GM19328 (cell line): ENCODE results near the gene CACNA1B.
"Not testable (repeated sequence)": the region's sequence is repeated elsewhere in the genome, so short reads cannot be mapped to it uniquely, and the experiment has no call there.

Source experiments
- ATAC-seq: cut with Tn5 transposase; IDR thresholded peaks from one replicate; pipeline ENCODE4 v1.9.1; 2021; ENCODE audit warnings: mild to moderate bottlenecking, moderate library complexity; ENCODE audit not compliant: unreplicated experiment

The CACNA1B gene

DNA sequence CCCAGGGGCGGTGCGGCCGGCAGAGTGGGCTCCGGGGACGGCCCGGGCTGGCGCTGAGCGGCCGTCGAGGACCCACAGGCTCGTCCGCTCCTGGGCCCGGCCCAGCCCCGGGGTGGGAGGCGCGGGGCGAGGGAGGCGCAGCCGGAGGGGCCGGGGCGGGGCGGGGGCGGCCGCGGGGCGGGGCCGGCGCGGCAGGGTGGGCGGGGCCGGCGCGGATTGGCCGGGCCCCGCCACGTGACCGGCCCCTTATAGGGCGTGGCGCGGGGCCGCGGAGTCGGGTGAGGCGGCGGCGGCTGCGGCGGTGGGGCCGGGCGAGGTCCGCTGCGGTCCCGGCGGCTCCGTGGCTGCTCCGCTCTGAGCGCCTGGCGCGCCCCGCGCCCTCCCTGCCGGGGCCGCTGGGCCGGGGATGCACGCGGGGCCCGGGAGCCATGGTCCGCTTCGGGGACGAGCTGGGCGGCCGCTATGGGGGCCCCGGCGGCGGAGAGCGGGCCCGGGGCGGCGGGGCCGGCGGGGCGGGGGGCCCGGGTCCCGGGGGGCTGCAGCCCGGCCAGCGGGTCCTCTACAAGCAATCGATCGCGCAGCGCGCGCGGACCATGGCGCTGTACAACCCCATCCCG, at the start of gene CACNA1B:
Gene CACNA1B, plus strand, starts transcription at position 277 of the 617 bp plus-strand sequence. Its CDS starts 152 bp downstream, at position 429.
- not testable (repeated sequence) for ATAC-seq

DNA sequence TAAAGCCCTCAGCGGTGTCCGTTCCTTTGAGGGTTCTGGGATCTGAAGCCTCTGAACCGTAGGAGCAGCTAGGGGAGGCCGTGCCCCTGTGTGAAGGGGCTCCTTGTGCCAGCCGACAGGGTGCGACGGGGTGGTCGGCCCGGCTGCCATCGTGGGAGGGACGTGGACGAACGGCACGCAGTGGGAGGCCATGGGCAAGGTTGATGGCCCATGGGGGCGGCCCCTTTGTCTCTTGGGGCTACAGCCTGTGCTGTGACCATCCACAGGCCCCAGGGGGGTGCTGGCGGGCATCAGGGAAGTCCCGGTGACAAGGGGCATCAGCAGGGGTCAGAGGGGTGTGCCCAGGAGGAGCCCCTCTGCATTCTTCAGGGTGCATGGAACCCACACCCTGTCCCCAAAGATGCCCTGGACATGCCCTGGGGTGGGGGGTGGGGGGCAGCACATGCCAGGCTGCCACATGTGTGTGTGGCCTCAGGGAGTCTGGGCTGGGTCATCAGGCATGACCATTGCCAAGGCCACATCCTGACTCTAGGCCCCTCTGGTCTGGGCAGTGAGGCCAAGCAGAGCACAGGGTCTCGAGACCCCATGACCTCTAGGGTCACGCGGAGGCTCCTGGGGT, 49.6 kb upstream of the CACNA1B start:
- ATAC-seq = no peak

DNA sequence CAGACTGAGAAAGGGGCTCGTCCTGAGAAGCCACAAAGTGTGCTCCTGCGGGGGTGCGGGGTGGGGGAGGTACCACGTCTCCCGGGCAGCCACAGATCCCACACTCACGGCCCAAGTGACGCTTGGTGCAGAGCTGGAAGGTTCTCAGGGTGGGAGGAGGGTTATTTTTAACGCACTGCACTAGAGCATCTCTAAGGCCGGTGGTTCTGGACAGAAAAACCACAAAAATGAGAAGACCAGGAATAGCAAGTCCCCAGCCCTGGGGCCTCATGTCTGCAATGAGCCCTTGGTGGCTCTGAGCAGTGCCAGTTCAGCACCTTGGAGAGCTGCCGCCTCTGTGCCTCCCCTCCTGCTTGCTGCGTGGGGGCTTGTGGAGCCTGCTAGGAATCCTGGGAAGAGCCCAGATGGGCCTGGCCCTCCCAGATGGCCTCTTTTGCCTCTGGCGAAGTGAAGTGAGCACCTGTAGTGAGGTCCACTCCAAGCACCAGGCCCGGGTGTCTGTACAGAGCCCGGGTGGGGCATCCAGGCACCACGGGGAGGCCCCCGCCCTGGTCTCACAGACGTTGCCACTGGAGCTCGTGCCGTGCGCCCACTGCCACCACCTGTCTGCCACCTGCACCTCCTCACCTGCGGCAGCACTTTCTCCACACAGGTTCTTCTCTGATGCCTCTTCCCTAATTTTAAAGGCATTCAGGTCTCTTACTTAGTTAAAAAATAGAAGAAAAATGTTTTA, 48.9 kb upstream of the CACNA1B start:
- ATAC-seq = no peak

DNA sequence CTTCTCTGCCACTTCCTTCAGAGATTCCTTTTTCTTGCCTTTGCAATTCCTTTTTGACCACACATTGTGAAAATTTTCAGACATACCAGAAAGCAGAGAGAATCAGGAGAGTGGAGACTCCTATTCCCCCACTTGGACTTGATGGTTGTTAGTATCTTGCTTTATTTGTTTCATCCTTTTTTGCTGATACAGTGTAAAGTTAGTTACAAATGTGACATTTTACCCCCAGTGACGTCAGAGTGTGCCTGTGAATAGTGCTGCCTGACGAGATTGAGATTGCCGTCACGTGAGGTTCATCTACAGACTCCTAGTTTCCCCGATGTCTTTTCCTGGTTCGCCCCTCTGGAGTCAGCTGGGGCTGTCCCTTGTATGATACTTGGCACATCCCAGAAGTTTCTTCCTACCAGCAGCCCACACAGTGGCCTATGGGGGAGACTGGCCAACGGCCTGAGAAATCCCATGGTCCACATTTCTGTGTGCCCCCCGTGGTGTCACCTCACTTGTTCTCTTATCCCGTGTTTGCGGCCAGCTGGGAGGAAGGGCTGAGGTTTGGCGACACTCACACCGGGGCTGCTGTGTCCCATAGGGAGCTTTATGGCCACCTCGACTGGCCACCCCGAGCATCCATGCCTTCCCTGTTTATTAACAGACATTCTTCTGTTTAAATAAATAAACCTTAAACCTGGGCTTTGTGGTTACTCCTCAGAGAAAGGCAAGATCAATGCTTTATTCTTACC, 48.2 kb upstream of the CACNA1B start:
- ATAC-seq = no peak

DNA sequence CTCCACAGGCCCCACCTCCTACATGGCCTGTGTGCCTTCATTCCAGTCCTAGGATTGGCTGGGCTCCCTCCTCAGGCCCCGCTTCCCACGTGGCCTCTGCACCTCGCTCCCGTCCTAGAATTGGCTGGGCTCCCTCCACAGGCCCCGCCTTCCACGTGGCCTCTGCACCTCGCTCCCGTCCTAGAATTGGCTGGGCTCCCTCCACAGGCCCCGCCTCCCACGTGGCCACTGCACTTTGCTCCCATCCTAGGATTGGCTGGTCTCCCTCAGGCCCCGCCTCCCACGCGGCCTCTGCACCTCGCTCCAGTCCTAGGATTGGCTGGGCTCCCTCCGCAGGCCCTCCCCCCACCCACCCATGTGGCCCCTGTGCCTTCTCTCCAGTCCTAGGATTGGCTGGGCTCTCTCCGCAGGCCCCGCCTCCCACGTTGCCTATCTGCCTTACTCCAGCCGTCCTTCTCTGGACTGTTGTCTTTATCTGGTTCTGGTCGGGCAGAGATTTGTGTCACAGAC, 45.3 kb upstream of the CACNA1B start:
- ATAC-seq = no peak

DNA sequence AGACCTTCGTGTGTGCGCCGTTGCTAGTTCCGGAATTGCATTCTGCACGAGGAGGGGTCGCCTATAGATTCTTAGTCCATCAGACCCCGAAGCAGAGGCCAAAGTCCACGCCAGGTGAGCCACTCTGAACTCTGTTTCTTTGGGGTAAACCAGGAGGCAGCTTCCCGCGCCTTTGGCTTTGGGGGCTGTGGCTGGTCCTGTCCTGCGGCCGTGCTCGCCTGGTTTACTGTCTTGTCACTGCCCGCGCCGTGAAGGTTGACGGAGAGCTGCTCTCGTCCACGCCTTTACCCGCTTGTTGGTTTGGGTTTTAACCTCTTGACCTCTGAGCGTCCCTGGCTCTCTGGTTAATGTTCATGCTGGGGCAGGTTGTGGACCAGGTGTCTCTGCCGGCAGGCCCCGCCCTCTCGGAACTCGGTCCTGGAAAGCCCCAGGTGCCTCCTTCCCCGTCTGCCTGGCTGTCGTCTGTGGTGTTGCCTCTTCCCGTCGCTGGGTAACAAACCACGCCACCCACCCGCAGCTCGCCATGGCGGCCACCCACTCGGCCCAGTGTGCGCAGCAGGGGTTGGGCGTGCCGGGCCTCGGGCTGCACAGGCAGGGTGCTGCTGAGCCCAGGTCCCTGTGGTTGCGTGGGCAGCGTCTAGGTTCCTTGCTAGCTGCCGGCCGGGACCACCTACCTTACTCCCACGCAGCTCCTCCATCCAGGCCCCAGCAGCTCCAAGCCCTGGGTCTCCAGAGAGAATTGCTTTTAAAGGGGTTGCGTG, 44.6 kb upstream of the CACNA1B start:
- ATAC-seq = no peak

DNA sequence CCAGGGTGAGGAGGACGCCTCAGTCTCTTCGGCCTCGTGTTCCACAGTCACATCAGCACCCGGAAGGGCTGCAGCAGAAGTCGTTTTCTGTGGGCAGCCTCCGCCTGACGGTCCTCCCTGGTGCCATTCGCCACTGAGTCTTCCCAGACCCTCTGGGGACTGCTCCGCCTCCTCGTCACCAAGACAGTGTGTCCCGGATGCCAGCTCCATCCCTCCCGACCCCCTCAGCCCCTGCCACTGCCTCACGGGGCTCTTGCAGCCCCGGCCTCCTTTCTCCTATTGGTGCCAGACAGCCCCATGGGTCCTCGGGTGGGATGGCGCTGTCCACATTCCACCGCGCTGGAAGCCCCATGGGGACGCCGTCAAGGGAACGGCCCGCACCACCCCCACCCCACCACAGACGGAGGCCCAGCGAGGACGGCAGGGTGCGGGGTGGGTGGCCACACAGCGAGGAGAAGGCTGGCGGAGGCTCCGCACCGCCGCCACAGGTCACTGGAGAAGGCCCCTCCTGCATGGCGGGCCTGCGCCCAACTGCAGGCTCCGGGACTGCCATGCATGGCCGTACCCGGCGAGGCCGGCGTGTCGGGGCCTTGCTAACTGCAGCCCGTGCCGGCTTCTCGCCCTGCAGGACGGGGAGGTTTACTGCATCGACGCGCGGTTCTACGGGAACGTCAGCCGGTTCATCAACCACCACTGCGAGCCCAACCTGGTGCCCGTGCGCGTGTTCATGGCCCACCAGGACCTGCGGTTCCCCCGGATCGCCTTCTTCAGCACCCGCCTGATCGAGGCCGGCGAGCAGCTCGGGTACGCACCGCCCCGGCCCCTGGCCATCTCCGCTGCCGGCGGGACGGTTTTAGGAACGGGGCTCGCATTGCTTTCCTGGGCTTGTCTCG, 43.6 kb upstream of the CACNA1B start:
- no peak for ATAC-seq

DNA sequence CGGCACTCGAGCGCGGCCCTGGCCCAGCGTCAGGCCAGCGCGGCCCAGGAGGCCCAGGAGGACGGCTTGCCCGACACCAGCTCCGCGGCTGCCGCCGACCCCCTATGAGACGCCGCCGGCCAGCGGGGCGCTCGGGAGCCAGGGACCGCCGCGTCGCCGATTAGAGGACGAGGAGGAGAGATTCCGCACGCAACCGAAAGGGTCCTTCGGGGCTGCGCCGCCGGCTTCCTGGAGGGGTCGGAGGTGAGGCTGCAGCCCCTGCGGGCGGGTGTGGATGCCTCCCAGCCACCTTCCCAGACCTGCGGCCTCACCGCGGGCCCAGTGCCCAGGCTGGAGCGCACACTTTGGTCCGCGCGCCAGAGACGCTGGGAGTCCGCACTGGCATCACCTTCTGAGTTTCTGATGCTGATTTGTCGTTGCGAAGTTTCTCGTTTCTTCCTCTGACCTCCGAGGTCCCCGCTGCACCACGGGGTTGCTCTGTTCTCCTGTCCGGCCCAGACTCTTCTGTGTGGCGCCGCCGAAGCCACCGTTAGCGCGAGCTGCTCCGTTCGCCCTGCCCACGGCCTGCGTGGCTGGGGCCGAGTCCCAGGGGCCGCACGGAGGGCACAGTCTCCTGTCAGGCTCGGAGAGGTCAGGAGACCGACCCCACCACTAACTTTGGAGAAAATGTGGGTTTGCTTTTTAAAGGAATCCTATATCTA, 42.6 kb upstream of the CACNA1B start:
- ATAC-seq = no peak

DNA sequence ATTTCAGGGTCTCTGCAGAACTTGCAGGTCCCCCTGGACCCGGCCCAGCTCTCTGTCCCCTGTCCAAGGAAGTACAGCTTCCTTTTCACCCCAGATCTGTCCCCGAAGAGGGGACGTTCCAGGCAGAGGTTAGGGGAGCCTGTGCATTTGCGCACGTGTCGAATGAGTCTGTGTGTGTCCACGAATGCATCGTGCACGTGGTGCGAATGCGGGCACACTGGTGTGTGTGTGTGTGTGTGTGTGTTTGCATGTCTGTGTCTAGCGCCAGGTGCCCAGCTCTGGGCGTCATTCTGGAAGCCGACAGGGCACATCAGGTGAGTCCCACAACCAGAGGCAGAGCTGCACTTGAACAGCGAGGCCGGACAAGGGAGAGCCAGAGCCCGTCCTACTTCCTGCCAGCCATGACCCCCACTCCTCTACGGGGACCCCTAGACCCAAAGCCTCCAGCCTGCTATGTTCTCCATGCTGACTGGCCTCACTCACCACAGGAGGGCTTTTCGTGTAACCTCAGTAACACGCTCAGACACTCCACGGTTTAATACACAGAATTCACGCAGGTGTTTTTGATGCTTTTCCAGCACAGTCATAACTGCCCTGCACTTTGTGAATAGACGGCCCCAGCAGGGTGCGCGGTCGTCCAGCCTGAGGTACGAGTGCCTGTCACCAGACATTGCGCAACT, 41.3 kb upstream of the CACNA1B start:
- no peak for ATAC-seq

DNA sequence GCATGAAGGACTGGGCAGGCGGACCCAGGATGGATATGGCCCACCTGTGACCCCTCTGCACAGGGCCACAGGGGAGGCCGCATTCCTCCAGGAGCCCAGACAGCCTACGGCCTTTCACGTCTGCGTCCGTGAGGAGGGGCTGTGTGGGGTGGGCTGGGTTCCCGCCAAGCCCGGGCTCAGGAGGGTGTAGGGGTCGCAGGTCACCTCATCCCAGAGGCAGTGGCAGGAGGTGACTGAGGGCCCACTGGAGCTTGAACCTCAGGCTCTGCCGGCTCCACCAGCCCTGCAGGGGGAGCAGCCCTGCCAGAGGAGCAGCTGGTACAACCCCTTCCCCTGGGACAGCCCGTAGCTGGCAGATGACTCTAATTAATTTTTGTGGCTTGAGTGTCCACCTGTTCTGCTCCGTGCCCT, 40.7 kb upstream of the CACNA1B start:
- no peak for ATAC-seq

DNA sequence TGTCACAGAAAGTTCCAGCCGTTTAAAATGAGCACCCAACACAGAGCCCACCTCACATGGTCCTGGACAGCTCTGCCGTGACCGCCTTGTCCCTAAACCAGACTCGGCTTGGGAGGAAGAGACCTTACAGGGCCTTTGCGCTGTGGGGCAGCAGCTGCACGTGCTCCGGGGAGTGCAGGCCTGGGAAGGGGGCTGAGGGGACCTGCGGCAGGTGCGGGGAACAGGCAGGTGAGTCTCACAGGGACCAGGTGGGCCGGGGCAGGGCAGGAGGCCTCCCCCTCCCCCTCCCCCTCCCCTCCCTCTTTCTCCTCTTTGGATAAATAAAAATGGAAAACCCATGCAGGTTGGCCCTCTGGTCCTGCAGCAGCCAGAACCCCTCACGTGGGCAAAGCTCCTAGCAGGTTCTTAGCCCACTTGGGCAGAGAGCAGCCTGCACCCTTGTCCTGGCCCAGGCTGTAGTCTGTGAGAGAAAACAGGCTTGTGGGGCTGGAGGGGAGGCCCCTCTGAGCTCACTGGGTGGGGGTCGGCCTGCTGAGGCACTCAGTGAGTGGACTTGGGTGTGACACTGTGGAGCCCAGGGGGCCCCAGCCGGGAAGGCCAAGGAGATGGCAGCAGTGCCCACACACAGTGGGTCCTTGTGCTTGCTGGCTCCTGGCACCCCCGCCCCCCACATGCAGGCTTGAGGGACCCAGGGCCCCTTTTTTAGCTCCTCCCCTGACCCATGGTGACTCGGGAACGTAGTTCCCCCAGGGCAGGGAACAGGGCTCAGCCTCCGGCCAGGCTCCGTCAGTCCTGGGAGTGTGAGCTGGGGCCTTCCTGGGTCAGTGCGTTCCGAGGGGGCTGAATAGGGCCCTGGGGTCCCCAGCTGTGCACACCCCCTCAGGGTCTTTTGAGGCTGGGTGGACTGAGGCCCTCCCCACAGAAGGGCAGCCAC, 40.0 kb upstream of the CACNA1B start:
- ATAC-seq = no peak

DNA sequence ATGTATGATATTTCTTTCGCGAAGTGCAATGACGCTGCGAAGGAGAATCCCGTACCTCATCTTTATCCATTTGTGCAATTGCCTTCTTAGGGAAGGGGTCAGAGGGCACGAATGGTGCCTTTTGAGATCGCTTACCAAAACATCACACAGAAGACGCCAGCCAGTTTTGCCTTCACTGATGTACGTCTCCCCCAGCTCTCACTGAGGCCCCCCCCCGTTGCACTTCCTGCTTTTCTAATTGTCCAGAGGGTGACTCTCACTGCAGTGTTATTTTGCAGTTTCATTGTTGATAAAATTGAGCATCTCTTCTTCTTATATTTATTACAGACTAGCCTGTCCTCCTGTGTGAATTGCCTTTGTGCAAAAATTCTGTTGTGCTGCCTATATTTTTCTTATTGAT, 39.0 kb upstream of the CACNA1B start:
- ATAC-seq = no peak

DNA sequence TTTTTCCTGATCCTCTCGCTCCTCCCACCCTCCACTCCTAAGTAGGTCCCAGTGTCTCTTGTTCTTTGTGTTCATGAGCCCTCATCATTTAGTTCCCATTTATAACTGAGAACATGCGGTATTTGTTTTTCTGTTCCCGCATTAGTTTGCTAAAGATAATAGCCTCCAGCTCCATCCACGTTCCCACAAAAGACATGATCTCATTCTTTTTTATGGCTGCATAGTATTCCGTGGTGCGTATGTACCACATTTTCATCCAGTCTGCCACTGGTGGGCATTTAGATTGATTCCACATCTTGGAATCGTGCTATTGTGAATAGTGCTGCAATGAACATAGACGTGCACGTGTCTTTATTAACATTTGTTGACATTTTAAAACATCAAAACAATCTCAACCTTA, 34.2 kb upstream of the CACNA1B start:
- no peak for ATAC-seq

DNA sequence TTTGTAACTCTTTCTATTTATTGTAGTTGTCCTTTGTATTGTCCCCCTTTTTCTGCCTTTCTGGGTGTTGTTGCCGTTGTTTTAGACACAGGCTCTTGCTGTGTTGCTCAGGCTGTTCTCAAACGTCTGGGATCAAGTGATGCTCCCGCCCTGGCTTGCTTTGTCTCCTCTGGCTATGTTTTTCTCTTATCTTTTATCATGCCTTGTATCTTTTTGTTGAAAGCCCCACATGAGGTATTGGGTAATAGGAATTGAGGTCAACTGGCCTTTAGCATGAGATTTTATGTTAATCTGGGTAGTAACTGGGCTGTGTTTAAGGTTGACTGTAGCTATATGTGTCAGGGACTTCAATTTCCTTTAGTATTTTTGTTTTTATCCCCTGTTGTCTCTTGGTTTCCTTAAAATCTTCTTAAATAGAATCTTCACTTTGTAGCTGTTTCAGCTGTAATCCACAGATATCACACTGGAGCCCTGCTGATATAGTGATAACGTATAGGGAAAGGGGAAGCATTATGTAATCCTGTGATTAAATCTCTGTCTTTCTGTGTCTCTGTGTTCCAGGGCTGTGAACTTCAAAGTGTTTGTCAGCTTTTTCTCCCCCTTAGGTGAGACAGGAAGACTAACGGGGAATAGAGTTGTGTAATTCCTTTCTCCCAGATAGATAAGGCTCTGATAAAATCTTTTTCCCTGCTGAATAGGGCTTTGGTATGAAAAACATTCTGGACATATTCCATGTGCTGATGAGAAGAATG, 25.9 kb upstream of the CACNA1B start:
- no peak for ATAC-seq

DNA sequence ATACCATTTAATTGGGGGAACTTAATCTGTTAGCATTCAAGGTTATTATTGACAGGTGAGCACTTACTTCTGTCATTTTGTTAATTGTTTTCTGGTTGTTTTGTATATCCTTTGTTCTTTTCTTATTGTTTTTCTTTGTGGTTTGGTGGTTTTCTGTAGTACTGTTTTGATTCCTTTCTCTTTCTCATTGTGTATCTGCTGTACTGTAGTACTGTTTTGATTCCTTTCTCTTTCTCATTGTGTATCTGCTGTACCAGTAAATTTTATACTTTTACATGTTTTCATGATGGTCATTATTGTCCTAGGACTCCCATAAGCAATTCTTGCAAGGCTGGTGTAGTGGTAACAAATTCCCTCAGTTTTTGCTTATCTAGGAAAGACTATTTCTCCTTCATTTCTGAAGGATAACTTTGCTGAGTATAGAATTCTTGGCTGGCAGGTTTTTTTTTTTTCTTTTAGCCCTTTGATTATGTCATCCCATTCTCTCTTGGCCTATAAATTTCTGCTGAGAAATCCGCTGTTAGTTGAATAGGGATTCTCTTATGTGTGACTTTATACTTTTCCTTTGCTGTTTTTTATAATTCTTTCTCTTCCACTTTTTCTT, 24.1 kb upstream of the CACNA1B start:
- ATAC-seq = no peak

DNA sequence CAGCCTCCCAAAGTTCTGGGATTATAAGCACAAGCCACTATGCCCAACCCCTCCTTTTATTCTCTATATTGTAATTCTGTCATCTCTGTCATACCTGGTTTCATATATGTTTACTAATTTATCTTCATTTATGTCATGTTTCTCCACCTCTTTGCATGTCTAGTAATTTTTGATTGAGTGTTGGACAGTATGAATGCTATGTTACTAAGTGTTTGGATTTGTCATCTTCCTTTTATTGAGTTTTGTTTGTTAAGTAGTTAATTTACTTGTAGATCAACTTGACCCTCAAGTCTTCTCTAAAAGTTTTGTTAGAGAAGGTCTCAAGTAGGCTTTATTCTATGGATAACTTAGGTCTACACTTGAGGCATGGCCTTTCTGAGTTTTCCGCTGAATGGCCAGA, 17.2 kb upstream of the CACNA1B start:
- no peak for ATAC-seq
